ENCODE results near the gene PPP1CB.
"Not testable (repeated sequence)": the region's sequence is repeated elsewhere in the genome, so short reads cannot be mapped to it uniquely, and the experiment has no call there.

Gene PPP1CB

DNA sequence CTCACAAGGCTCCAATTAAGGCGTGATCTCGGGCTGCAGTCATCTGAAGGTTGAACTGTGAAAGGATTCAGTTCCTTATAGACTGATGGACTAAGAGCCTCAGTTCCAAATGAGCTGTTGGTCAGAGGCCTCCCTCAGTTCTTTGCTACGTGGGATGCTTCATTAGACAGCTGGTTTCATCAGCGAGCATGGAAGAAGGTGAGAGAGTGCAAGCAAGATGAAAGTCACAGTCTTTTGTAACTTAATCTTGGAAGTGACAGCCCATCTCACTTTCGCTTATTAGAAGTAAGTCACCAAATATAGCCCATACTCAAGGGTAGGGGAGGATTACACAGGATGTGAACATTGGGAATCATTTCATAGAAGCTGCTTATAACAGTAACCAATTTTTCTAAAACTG is 26.8 kb downstream of the PPP1CB start:
- DNase-seq (ENCODE audit: low read depth in 2 of 2) = no peak

- no peak for DNase-seq (ENCODE audit: low read depth in 2 of 2)
Measured at GRCh38 chr2:28779001-28779400, 27.4 kb downstream of the PPP1CB start.

GRCh38 chr2:28780496-28780895 is 28.9 kb downstream of the PPP1CB start:
- DNase-seq (ENCODE audit: low read depth in 2 of 2) = no peak

DNA sequence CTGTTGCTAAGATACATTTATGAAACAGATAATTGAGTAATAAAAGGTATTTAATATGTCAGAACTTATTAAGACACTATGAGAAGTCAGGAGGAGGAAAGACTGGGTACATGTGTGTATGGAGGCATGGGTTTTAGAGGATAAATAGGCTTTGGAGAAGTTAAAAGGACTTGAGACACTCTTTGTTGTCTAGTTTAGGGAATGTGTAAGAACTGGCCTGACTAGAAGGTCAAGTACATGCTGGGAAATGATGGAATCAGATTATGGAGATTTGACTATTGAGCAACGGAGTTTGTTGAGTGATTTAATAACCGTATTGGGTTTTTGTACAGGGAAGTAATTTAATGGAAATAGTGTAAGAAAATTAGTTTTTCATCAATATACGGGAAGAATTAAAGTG is 30.8 kb downstream of the PPP1CB start:
- no peak for DNase-seq (ENCODE audit: low read depth in 2 of 2)

DNA sequence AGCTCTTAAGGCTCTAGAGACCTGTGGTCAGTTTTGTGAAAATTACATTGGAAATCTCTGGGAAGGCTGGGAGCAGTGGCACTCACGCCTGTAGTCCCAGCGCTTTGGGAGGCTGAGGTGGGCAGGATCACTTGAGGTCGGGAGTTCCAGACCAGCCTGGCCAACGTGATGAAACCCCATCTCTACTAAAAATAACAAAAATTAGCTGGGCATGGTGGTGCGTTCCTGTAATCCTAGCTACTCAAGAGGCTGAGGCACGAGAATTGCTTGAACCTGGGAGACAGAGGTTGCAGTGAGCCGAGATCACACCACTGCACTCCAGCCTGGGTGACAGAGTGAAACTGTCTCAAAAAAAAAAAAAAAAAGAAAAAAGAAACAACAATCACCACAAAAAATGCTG is 32.9 kb downstream of the PPP1CB start:
- DNase-seq (ENCODE audit: low read depth in 2 of 2) = not testable (repeated sequence)

GRCh38 chr2:28796620-28797019 is 45.0 kb downstream of the PPP1CB start:
- no peak for DNase-seq (ENCODE audit: low read depth in 2 of 2)

DNA sequence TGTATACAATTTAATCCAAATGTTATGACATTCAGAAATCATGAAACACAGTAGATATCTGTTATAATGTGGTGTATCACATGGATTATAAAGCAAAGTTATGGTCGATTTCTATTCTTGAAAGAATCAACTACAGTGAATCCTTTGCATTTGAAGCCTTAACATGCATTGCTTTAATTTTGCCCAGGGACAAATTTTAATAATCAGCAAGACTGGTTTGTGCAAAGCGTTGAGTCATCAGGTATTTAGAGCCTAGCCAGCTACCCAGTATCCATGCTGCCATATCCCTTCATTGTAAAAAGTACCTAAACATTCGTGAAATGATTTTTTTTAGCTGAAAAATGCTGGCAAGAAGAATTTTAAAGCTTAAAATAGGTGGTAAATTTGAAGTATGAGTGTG is 50.1 kb downstream of the PPP1CB start:
- no peak for DNase-seq (ENCODE audit: low read depth in 2 of 2)

- no peak for DNase-seq (ENCODE audit: low read depth in 2 of 2)
Measured at GRCh38 chr2:28802975-28803429, 51.4 kb downstream of the PPP1CB start.

DNA sequence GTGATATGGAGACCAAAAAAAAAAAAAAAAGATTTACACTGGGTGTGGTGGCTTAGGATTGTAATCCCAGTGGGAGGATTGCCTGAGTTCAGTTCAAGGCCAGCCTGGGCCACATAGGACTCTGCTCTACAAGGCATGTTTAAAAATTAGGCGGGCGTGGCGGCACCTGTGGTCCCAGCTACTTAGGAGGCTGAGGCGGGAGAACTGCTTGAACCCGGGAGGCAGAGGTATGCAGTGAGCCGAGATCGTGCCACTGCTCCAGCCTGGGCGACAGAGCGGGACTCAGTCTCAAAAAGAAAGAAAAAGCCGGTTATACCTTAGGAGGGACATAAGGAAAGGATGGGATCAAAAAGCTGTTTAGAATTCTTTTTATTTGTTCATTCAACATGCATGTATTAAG is 58.3 kb downstream of the PPP1CB start:
- no peak for DNase-seq (ENCODE audit: low read depth in 2 of 2)

DNA sequence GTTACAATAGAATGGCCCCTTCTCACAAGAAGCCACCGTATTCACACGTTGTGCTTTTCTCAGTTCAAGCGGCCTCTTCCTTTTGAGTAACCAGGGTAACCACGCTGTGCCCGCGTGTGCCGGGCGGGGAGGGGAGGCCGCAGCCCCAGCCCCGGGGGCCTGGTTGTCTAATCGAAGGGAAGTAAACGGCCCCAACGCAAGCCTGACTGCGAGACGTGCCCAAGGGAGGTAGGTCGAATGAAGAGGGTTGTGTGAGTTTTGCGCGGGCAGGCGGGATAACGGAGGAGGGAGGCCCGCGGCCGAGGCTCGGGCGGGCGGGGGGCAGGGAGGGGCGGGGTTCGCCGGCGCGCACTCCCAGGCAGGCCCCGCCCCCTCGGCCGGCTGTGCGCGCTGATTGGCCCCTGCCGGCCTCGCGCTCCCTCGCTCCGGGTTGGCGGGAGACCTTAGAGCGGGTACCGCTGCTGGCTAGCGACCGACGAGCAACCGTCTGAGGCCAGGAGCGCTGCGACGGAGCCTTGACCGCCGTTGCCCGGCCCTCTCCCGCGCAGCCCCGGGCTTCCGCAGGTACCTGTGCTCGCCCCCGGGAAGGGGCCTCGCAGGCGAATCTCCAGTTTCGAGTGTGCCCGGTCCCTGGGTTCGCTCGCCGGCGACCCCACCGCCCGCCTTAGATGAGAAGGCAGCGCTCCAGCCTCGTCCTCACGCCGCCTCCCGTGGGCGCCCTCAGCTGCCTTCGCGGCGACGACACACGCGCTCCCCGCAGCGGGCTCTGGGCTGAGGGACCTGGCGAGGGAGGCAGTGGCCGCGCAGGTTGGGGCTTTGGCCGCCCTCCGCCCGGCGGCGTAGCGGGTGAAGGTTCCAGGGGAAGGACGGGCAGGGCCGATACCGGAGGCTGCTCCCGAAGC is 59.0 kb downstream of the PPP1CB start, which contains the start of gene SPDYA:
SPDYA (plus strand) TSS at position 451 of the 902 bp plus-strand sequence. CDS start 5,181 bp downstream, outside the sequence.
- peak; percentile 47 to 79 for DNase-seq (ENCODE audit: low read depth in 2 of 2)

GRCh38 chr2:28818053-28818452 is 66.4 kb downstream of the PPP1CB start:
- DNase-seq (ENCODE audit: low read depth in 2 of 2) = no peak

DNA sequence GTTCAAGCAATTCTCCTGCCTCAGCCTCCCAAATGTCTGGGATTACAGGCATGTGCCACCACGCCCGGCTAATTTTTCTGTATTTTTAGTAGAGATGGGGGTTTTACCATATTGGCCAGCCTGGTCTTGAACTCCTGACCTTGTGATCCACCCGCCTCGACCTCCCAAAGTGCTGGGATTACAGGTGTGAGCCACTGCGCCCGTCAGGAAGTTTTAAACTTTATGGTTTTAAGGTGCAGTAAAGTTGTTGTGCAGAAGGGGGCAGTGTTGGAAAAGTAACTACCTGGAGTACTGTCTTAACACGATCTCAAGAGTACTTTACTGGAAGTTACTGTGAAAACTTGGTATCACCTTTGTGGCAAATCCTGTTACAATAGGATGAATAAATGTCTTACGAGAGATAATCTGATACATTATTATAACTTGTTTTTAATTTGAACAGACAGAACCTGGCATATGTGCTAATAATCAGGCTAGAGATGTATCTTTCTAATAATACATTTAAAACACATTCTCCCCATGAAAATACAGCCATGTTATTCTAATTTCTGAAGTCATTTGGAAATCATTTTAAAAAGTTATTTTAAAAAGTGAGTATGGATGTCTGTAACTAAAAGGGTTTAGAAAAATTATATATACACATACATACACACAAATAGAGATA is 69.8 kb downstream of the PPP1CB start:
- DNase-seq (ENCODE audit: low read depth in 2 of 2) = peak; percentile 7 to 45

DNA sequence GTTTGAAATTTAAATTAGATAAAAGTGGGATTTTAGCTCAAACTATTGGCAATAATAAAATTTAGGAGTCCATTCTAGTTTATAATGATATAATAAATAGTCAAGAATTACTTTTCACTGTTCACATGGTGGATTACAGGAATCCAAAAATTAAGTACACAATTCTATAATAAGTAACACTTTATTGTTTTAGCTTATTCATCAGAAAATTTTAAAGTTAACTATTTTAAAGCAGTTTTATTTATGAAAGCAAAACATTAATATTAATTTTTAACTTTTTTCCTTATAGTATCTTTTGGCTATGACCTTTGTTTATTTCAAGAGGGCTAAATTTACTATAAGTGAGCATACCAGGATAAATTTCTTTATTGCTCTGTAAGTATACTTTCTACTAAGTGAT is 70.4 kb downstream of the PPP1CB start:
- no peak for DNase-seq (ENCODE audit: low read depth in 2 of 2)

- DNase-seq (ENCODE audit: low read depth in 2 of 2) = no peak
Measured at GRCh38 chr2:28824207-28824606, 72.6 kb downstream of the PPP1CB start.

DNA sequence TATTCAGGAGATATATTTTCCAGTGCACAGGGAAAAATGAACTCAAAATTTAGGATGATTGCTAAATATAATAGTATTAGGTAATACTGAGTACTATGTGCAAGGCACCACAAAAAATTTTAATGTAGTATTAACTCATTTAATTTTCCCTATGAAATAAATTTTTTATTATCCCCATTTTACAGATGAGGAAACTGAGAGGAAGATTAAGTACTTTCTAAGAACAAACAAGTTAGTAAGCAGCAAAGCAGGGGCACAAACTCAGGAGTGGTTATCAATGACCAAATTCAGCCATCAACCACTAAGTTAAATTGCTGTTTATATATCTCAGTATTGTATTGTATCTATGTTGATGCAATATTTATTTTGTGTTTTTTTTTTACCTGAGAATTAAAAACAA is 73.2 kb downstream of the PPP1CB start:
- no peak for DNase-seq (ENCODE audit: low read depth in 2 of 2)

GRCh38 chr2:28828382-28828781 is 76.8 kb downstream of the PPP1CB start:
- DNase-seq (ENCODE audit: low read depth in 2 of 2) = no peak

GRCh38 chr2:28833740-28834470 is 82.3 kb downstream of the PPP1CB start:
- no peak for DNase-seq (ENCODE audit: low read depth in 2 of 2)

DNA sequence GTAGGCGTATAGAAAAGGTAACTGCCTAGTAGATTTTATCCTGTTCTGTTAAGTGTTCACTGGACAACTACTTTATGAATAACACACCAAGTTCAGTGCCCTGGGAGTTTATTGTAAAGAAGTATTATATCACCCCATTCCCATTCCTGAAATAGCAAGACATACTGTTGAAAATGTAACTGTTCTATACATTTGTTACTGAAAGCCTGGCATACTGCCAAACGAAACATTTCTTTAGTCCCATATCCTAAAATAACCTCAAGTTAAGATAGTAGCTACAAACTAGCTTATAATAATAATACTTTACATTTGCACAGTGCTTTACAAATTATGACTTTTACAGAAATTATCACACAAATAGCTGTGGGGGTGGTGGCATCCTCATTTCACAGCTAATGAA is 84.2 kb downstream of the PPP1CB start:
- DNase-seq (ENCODE audit: low read depth in 2 of 2) = no peak

- no peak for DNase-seq (ENCODE audit: low read depth in 2 of 2)
Measured at GRCh38 chr2:28838971-28839370, 87.3 kb downstream of the PPP1CB start.

DNA sequence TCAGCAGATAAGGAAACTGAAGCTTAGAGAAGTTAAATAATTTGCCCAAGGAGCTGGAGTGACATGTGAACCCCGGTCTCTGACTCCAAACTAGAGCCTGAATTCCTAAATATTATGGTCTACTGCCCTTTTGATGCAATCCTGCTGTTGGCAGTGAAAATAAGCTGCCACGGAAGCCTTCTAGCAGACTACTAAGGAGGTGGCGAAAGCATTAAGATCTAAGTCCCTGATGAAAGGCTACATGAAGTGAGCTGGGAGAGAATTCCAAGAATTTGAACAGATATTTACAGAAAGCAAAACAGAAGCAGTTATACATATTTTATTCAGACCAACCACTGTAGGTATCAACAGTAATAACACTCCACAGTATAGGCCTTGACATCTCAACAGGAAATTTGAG is 90.4 kb downstream of the PPP1CB start:
- no peak for DNase-seq (ENCODE audit: low read depth in 2 of 2)

Measured in stimulated activated CD8-positive, alpha-beta memory T cell treated with anti-CD3 and anti-CD28 coated beads, Interleukin-7, amount 100 ng/mL, for 4 hours (primary cell).